ENCODE results near the gene GALM. TPM values are rescaled to one million over a fixed set of nuclear protein-coding genes. Genes with fewer than 3 reads are reported as not detected.

The GALM gene
- total and polyA plus RNA-seq, 2 of the 13 experiments (the other 11 are each of a cell fraction or from before 2014, with no cell fraction given): 65.5 to 90.0 TPM

DNA sequence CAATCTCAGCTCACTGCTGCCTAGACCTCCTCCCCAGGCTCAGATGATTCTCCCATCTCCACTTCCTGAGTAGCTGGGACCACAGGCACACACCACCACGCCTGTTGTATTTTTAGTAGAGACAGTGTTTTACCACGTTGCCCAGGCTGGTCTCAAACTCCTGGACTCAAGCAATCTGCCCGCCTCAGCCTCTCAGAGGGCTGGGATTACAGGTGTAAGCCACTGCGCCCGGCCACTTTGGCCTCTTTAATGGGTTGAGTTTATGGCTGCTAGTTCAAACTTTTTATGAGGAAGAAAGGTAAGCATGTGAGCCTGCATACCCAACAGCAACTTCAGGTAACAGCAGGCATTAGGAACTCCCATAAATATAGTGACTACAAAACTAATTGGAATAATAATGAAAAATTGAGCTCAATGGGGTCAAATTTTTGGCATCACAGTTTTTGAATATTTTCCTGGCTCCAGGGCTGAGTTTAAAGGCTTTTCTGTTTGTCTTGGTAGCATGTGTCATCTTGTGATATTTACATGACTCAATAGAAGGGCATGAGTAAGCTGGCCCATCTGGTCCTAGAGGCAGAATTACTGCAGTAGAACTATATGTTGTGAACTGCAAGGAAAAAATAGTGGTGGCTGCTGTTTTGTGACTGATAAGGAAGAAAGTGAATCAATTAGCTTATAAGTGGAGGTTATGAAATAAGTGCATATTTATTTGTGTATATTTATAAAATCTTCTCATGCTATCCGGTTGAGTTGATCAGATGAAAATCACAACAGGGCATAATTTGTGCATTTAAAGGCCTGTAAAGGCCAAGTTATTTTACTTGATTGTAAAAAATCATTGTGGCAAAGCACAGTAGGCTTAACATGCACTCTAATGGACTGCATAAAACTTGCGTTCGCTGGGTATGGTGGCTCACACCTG is 24.8 kb downstream of the GALM start (continued):
- TF ChIP-seq, protein P1, sequence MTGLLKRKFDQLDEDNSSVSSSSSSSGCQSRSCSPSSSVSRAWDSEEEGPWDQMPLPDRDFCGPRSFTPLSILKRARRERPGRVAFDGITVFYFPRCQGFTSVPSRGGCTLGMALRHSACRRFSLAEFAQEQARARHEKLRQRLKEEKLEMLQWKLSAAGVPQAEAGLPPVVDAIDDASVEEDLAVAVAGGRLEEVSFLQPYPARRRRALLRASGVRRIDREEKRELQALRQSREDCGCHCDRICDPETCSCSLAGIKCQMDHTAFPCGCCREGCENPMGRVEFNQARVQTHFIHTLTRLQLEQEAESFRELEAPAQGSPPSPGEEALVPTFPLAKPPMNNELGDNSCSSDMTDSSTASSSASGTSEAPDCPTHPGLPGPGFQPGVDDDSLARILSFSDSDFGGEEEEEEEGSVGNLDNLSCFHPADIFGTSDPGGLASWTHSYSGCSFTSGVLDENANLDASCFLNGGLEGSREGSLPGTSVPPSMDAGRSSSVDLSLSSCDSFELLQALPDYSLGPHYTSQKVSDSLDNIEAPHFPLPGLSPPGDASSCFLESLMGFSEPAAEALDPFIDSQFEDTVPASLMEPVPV (CRISPR knock-in tag; IDR thresholded peaks at IDR 0.05): no peak
- TF ChIP-seq, protein P2, sequence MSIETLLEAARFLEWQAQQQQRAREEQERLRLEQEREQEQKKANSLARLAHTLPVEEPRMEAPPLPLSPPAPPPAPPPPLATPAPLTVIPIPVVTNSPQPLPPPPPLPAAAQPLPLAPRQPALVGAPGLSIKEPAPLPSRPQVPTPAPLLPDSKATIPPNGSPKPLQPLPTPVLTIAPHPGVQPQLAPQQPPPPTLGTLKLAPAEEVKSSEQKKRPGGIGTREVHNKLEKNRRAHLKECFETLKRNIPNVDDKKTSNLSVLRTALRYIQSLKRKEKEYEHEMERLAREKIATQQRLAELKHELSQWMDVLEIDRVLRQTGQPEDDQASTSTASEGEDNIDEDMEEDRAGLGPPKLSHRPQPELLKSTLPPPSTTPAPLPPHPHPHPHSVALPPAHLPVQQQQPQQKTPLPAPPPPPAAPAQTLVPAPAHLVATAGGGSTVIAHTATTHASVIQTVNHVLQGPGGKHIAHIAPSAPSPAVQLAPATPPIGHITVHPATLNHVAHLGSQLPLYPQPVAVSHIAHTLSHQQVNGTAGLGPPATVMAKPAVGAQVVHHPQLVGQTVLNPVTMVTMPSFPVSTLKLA (IDR thresholded peaks at IDR 0.05): no peak
- TF ChIP-seq, protein P3, sequence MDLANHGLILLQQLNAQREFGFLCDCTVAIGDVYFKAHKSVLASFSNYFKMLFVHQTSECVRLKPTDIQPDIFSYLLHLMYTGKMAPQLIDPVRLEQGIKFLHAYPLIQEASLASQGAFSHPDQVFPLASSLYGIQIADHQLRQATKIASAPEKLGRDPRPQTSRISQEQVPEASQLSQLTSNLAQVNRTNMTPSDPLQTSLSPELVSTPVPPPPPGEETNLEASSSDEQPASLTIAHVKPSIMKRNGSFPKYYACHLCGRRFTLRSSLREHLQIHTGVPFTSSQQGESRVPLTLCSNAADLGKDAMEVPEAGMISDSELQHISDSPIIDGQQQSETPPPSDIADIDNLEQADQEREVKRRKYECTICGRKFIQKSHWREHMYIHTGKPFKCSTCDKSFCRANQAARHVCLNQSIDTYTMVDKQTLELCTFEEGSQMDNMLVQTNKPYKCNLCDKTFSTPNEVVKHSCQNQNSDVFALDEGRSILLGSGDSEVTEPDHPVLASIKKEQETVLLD (CRISPR knock-in tag; IDR thresholded peaks at IDR 0.05; ENCODE audit: low read depth): no peak
- TF ChIP-seq TARDBP (CRISPR knock-in tag; IDR thresholded peaks at IDR 0.05): no peak
- TF ChIP-seq ZSCAN22 (CRISPR knock-in tag; IDR thresholded peaks at IDR 0.05): no peak
- TF ChIP-seq SIX4 (CRISPR knock-in tag; IDR thresholded peaks at IDR 0.05): no peak
- no peak for TF ChIP-seq ZSCAN31 (CRISPR knock-in tag; IDR thresholded peaks at IDR 0.05; ENCODE audit: low read depth)
- TF ChIP-seq ZNF260 (CRISPR knock-in tag; IDR thresholded peaks at IDR 0.05; ENCODE audit: borderline replicate concordance, low read depth): no peak
- TF ChIP-seq ZFAT (CRISPR knock-in tag; conservative IDR thresholded peaks at IDR 0.05): no peak
- TF ChIP-seq, protein P4, sequence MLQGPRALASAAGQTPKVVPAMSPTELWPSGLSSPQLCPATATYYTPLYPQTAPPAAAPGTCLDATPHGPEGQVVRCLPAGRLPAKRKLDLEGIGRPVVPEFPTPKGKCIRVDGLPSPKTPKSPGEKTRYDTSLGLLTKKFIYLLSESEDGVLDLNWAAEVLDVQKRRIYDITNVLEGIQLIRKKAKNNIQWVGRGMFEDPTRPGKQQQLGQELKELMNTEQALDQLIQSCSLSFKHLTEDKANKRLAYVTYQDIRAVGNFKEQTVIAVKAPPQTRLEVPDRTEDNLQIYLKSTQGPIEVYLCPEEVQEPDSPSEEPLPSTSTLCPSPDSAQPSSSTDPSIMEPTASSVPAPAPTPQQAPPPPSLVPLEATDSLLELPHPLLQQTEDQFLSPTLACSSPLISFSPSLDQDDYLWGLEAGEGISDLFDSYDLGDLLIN (CRISPR knock-in tag; IDR thresholded peaks at IDR 0.05; ENCODE audit: borderline replicate concordance): no peak
- TF ChIP-seq ZNF292 (CRISPR knock-in tag; IDR thresholded peaks at IDR 0.05; ENCODE audit: borderline replicate concordance, low read depth): no peak
- no peak for TF ChIP-seq PHF20 (CRISPR knock-in tag; IDR thresholded peaks at IDR 0.05)
- no peak for TF ChIP-seq FOXJ3 (CRISPR knock-in tag; IDR thresholded peaks at IDR 0.05; ENCODE audit: borderline replicate concordance)
- no peak for TF ChIP-seq ZFP1 (CRISPR knock-in tag; IDR thresholded peaks at IDR 0.05)
- TF ChIP-seq MED13 (CRISPR knock-in tag; IDR thresholded peaks at IDR 0.05): no peak
- peak; percentile 18; the same call in 1 of the 2 replicates for TF ChIP-seq BCL6 (CRISPR knock-in tag; IDR thresholded peaks at IDR 0.05)
- TF ChIP-seq, protein P5, sequence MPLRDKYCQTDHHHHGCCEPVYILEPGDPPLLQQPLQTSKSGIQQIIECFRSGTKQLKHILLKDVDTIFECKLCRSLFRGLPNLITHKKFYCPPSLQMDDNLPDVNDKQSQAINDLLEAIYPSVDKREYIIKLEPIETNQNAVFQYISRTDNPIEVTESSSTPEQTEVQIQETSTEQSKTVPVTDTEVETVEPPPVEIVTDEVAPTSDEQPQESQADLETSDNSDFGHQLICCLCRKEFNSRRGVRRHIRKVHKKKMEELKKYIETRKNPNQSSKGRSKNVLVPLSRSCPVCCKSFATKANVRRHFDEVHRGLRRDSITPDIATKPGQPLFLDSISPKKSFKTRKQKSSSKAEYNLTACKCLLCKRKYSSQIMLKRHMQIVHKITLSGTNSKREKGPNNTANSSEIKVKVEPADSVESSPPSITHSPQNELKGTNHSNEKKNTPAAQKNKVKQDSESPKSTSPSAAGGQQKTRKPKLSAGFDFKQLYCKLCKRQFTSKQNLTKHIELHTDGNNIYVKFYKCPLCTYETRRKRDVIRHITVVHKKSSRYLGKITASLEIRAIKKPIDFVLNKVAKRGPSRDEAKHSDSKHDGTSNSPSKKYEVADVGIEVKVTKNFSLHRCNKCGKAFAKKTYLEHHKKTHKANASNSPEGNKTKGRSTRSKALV (CRISPR knock-in tag; IDR thresholded peaks at IDR 0.05): no peak
- TF ChIP-seq, protein P6, sequence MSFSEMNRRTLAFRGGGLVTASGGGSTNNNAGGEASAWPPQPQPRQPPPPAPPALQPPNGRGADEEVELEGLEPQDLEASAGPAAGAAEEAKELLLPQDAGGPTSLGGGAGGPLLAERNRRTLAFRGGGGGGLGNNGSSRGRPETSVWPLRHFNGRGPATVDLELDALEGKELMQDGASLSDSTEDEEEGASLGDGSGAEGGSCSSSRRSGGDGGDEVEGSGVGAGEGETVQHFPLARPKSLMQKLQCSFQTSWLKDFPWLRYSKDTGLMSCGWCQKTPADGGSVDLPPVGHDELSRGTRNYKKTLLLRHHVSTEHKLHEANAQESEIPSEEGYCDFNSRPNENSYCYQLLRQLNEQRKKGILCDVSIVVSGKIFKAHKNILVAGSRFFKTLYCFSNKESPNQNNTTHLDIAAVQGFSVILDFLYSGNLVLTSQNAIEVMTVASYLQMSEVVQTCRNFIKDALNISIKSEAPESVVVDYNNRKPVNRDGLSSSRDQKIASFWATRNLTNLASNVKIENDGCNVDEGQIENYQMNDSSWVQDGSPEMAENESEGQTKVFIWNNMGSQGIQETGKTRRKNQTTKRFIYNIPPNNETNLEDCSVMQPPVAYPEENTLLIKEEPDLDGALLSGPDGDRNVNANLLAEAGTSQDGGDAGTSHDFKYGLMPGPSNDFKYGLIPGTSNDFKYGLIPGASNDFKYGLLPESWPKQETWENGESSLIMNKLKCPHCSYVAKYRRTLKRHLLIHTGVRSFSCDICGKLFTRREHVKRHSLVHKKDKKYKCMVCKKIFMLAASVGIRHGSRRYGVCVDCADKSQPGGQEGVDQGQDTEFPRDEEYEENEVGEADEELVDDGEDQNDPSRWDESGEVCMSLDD (CRISPR knock-in tag; IDR thresholded peaks at IDR 0.05; ENCODE audit: borderline replicate concordance): no peak

Data from HepG2 (cell line).